Measurements from ENCODE around the gene AIF1L.

DNA sequence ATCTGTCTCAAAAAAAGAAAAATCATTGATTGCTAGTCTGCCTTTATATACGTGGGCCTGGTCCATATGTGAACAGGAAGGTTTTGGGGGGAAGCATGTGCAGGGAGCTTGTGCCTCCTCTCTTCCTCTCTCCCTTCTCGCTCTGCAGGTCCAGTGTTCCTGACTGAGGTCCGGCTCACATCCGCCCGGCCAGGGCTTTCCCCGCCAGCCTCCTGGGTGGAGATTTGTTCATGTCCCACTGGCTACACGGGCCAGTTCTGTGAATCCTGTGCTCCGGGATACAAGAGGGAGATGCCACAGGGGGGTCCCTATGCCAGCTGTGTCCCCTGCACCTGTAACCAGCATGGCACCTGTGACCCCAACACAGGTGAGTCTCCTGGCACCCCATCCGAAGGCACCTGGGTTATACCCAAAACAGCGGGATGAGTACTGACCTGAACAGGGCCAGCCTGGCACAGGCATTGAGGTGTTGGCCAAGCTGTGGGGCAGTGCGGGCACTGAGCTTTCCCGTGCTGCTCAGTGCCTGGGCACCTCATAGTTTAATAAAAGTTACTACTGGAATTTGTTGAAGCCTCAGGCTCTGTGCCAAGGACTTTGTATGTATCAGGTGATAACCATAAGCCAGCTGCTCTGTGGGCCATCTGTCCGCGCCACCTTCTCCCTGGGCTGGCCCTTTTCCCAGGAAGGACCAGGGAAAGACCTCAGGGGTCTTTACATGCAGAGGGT is 39.4 kb upstream of the AIF1L start:
- TF ChIP-seq POLR2A (IDR thresholded peaks at IDR 0.05): no peak
- TF ChIP-seq, protein P1, sequence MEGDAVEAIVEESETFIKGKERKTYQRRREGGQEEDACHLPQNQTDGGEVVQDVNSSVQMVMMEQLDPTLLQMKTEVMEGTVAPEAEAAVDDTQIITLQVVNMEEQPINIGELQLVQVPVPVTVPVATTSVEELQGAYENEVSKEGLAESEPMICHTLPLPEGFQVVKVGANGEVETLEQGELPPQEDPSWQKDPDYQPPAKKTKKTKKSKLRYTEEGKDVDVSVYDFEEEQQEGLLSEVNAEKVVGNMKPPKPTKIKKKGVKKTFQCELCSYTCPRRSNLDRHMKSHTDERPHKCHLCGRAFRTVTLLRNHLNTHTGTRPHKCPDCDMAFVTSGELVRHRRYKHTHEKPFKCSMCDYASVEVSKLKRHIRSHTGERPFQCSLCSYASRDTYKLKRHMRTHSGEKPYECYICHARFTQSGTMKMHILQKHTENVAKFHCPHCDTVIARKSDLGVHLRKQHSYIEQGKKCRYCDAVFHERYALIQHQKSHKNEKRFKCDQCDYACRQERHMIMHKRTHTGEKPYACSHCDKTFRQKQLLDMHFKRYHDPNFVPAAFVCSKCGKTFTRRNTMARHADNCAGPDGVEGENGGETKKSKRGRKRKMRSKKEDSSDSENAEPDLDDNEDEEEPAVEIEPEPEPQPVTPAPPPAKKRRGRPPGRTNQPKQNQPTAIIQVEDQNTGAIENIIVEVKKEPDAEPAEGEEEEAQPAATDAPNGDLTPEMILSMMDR (IDR thresholded peaks at IDR 0.05): no peak
- TF ChIP-seq EP300 (IDR thresholded peaks at IDR 0.05): no peak
- TF ChIP-seq POLR2AphosphoS5 (IDR thresholded peaks at IDR 0.05): no peak
